HepG2 (cell line): ENCODE data around the gene GAL3ST2. TPM values are rescaled to one million over a fixed set of nuclear protein-coding genes. Genes with fewer than 3 reads are reported as not detected.
A peak's percentile ranks its signal among the peaks of the same experiment; 100 is the strongest.

Source experiments
- DRAP1 ChIP-seq: IDR thresholded peaks from 2 replicates; pipeline ENCODE4 v1.6.1; 2016; ENCODE audit warnings: missing genetic modification reagents, missing compliant biosample characterization
- HDAC6 ChIP-seq: fragments of 200-600 bp; sonication (generic); IDR thresholded peaks from 2 replicates; pipeline ENCODE4 v1.7.0; 2017; ENCODE audit warnings: mild to moderate bottlenecking, antibody characterized with exemption, low read length, low read depth
- HOMEZ ChIP-seq: IDR thresholded peaks from 2 replicates; pipeline ENCODE4 v1.6.1; 2016; ENCODE audit warnings: low read depth
- HOXA9 ChIP-seq: sonication (generic); formaldehyde crosslinking; IDR thresholded peaks from 2 replicates; pipeline ENCODE4 v1.8.1; 2022; ENCODE audit warnings: missing genetic modification reagents, mild to moderate bottlenecking, moderate library complexity, borderline replicate concordance
- IRX3 ChIP-seq: sonication (generic); formaldehyde crosslinking; IDR thresholded peaks from 2 replicates; pipeline ENCODE4 v1.8.1; 2023; ENCODE audit warnings: mild to moderate bottlenecking, low read depth, missing genetic modification reagents, borderline replicate concordance
- KAT8 ChIP-seq: IDR thresholded peaks from 2 replicates; pipeline ENCODE4 v1.6.1; 2016; ENCODE audit warnings: missing genetic modification reagents, missing compliant biosample characterization
- MIER2 ChIP-seq: IDR thresholded peaks from 2 replicates; pipeline ENCODE4 v1.6.1; 2016; ENCODE audit warnings: missing biosample characterization, missing genetic modification reagents
- SALL1 ChIP-seq: sonication (generic); formaldehyde crosslinking; IDR thresholded peaks from 2 replicates; pipeline ENCODE4 v1.8.0; 2022; ENCODE audit warnings: mild to moderate bottlenecking, missing genetic modification reagents
- TRIM22 ChIP-seq: fragments of 450-650 bp; IDR thresholded peaks from 2 replicates; pipeline ENCODE4 v1.6.1; 2017
- ZBTB44 ChIP-seq: sonication (generic); formaldehyde crosslinking; IDR thresholded peaks from 2 replicates; pipeline ENCODE4 v1.4.0; 2020; ENCODE audit warnings: missing genetic modification reagents
- ZBTB8A ChIP-seq: sonication (generic); formaldehyde crosslinking; IDR thresholded peaks from 2 replicates; pipeline ENCODE4 v1.4.0; 2020; ENCODE audit warnings: mild to moderate bottlenecking, low read depth, missing genetic modification reagents, borderline replicate concordance
- ZNF646 ChIP-seq: sonication (generic); formaldehyde crosslinking; IDR thresholded peaks from 2 replicates; pipeline ENCODE4 v1.9.0; 2021; ENCODE audit warnings: mild to moderate bottlenecking, missing genetic modification reagents
- ZSCAN20 ChIP-seq: sonication (generic); formaldehyde crosslinking; IDR thresholded peaks from 2 replicates; pipeline ENCODE4 v1.4.0; 2020; ENCODE audit warnings: missing genetic modification reagents, mild to moderate bottlenecking, borderline replicate concordance
- polyA plus RNA-seq, 8 experiments: library from polyadenylated mRNA; depleted of rRNA in 3 of 8; stranded (reverse) in 7 of 8; unstranded in 1 of 8; fragments of >200 nt; fragmentation: Illumina TruSeq in 4 of 8; extraction: Trizol in 4 of 8; gene quantifications; 2 replicates each; pipeline versions ENCODE4 v1.2.1 to v1.2.3, GENCODE V29; 2011 to 2016; ENCODE audit warnings: low read depth in 4 of 8, missing spikeins in 1 of 8, mixed read lengths in 1 of 8; ENCODE audit not compliant: insufficient read depth in 1 of 8
- total RNA-seq, 5 experiments: library from RNA; depleted of rRNA; stranded (reverse); fragments of >200 nt; fragmentation: Illumina TruSeq; extraction: Trizol; gene quantifications; 2 replicates each; pipeline ENCODE4 v1.2.3, GENCODE V29; 2016; ENCODE audit warnings: low read depth in 1 of 5

GAL3ST2 gene
- total and polyA plus RNA-seq, 2 of the 13 experiments (the other 11 are each of a cell fraction or from before 2014, with no cell fraction given) = 0.17 to 0.20 TPM

- TF ChIP-seq HOXA9 (0 out of 2 replicates have a peak, but pooled peaks have one; percentile 68), TRIM22 (no peak), ZNF646 (CRISPR knock-in tag) (0 out of 2 replicates have a peak, but pooled peaks have one; percentile 59), SALL1 (CRISPR knock-in tag) (peak; percentile 87), IRX3 (peak; percentile 92), MIER2 (no peak; the same call in 1 of the 2 replicates), DRAP1 (CRISPR knock-in tag) (peak; percentile 49), KAT8 (CRISPR knock-in tag) (no peak), HDAC6 (no peak), ZSCAN20 (peak; percentile 70; the same call in 1 of the 2 replicates), ZBTB44 (CRISPR knock-in tag) (peak; percentile 74; the same call in 1 of the 2 replicates), HOMEZ (CRISPR knock-in tag) (no peak), ZBTB8A (CRISPR knock-in tag) (peak; percentile 27; the same call in 1 of the 2 replicates)
These were observed 5.1 kb upstream of the GAL3ST2 start (continued) for GRCh38 chr2:241771286-241772062.
